Left kidney (tissue), 2 donors: ENCODE results near the gene RASSF3. TPM values are rescaled to one million over a fixed set of nuclear protein-coding genes. Genes with fewer than 3 reads are reported as not detected.

ENCODE experiments used
- DNase-seq: peaks from one replicate; pipeline ENCODE4 v3.0.0-alpha.2; 2013
- polyA plus RNA-seq: library from polyadenylated mRNA; unstranded; fragments of 120-200 nt; gene quantifications from one replicate; pipeline ENCODE4 v1.2.1, GENCODE V29; 2013; ENCODE audit not compliant: insufficient read length

The RASSF3 gene
- polyA plus RNA-seq, 1 donor: 21.7 TPM

DNA sequence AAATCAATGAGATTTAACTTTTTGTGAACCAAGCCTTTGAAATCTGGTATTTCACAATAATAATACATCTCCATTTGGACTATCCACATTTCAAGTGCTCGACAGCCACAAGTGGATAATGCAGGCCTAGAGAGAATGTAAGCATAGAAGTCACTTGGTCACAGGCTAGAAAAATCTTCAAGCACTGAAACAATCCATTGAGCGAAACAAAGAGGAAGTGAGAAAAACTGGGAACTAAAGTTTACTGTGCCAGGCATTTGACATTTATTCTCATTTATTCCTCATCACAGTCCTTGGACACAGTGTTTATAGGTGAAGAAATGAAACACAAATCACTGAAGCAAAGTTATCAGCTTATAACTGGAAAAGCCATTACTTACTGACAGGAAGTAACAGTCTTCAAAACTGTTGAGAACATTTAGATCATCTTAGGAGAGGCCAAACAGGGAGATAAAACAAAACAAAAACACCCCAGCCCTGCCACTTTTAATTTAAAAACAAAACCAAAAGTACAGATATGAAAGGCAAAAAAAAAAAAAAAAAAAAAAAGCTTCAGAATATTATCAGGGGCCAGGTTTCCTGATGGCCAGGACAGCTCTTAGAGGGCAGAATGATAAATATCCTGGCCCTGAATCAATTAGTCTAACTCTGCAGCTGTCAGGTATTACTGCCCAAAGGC lies 119.8 kb downstream of the RASSF3 start:
- DNase-seq: no peak

DNA sequence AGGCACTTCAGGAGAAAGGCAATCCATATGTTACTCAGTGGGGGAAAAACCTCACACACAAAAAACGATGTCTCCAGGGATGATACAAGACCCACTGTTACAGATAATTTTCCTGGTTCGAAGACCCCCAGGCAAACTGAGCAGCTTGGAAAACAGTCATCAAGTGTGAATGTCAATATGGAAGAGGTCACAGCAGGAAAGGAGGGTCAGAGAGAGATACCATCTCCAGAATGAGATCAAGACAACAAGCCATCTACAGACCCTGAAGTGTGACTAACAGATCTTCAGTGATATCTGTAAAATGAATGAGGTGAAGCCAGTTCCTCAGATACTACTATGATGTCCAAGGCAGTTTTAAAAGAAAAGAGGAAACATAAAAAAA lies 120.3 kb downstream of the RASSF3 start:
- DNase-seq: no peak

DNA sequence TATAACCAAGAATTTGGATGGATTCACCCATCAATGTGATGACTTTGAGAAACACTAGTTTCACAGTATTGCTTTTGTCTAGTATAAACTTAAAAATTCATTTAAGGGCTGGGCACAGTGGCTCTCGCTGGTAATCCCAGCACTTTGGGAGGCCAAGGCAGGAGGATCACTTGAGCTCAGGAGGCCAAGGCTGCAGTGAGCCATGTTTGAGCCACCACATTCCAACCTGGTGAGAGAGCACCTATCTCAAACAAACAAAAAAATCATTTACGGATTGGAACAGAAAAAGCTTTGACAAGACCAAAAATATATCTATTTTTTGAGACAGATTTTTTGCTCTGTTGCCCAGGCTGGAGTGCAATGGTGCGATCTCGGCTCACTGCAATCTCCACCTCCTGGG lies 121.4 kb downstream of the RASSF3 start:
- no peak for DNase-seq

DNA sequence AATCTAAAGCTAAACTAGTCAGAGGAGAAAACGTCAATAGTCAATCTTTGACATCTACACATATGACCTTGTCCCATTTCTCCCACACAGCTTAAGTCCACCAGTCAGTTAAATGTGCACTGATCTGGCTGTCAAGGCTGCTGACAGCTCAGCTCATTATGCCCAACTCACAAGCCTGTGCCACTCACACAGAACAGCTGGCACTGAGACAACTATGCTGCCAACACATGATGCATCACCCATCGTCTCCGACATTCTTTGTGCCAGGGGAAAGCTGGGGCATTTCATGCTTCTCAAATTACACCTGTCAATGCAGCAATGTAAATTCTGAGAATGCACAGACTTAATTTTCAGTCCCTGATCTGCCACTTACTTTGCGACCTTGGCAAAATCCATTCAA lies 123.6 kb downstream of the RASSF3 start:
- DNase-seq: no peak

DNA sequence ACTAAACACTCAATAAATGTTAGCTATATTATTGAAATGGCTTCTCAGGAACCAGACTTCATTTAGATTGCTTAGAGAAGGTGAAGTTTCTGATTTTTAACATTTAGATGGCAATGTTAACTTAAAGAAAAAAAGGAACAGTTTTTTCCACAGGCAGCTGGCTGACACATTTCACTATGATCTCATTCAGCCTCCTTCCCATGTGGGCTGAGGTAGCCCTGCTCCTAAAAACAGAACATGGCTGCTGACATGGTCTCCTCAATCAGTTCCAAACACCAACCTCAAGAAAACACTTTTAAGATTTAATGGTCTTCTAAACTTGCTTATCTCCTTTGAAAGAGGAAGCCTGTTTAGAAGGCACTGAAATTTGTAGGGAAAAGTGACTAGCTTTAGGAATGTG lies 125.1 kb downstream of the RASSF3 start:
- no peak for DNase-seq

DNA sequence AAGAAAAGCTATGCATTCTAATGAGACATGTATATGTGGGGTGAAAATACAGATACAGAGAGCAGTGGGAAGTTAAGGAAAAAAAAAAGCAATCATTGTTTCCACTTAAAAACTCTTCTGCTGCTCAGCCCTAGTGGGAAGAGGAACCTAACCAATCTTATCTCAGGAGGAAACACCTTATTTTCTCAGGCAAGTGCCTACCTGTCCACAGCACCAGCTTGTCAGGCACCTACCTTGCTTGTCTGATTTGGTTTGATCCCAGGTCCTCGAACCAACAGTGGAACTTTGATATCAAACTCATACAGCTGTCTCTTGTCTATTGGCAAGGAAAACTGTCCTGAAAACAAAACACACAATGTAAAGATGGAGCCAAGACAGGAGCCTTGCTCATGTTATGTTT lies 126.5 kb downstream of the RASSF3 start:
- no peak for DNase-seq

DNA sequence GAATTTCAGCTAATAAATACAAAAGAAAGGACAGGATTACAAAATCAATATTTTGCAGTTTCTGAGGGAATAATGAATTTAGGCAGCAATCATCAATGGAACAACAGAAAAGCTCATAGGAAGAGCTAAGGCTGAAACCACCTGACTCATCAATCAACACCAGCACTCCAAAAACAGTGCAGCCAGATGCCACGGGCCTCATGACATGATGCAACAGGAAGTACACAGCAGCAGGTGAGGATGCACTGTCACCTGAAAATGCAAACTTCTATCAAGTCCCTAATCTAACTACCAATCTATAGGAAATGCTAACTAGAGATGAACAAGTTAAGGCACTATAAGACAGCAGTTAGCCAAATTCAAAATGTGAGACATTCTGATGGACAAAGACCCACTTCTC lies 127.2 kb downstream of the RASSF3 start:
- no peak for DNase-seq

DNA sequence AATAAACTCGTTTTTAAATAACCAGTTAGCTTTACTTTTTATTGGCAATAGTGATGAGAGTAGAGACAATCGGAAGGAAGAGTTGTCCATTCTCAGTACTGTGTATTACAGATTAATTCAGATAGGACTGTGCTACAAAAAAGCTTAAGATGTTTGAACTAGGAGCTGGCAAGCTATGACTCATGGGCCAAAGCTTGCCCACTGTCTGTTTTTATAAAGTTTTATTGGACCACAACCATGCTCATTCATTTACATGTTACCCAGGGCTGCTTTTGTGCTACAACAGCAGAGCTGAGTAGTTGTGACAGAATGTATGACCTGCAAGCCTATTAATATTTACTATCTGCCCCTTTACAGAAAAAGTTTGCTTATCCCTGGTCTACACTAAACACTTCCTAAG lies 129.5 kb downstream of the RASSF3 start:
- no peak for DNase-seq

DNA sequence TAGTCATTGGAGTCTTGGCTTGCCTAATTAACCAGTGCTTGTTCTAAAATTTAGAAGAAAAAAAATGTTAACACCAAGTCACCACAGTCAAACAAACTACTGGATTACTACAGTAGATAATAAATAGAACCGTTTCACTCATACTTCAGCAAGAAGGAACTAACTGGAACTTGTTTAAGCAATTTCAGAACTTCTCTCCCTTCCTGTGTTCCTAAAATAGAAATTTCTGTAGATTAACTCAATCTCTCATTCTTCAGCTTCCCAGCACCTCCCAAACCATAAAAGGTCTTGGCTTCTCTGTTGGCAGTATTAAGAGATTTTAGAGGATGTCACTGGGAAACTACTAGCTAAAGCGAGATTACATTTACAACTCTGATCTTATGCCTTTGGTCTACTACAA lies 130.4 kb downstream of the RASSF3 start:
- no peak for DNase-seq

DNA sequence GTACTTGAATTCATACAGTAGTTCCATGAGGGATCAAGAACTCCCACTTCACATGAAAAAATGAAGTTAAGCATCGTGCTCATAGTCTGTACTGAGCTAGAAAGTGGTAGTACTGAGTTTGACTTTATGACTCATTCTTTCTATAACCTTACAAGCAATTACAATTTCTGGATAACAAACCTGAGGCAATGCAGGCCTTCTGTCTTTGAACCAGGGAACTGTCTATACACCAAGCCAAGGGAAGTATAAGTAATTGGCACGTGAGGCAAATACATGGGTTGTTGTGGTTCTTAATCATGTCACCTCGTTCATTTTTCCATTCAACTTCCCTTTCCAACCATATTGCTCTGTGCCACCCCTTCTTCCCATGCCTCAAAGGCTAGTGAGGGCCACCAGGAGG lies 132.1 kb downstream of the RASSF3 start:
- DNase-seq: no peak

DNA sequence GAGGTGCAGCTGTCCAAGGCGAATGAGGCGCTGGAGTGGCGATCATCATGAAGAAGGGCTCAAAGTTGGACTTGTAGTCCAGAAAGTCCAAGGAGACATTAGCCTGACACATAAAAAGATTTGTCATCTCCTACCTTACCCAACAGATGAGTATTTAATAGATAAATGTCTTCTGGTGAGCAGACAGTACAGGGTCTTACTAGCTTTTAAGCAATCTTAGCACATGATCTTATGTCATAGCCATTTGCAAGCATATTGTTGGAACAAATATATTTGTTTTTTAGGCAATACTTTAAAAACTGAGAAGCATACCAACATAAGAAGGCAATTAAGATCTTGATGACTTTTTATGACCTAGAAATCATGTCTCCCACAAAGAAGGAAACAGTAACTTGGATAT lies 132.9 kb downstream of the RASSF3 start:
- no peak for DNase-seq

DNA sequence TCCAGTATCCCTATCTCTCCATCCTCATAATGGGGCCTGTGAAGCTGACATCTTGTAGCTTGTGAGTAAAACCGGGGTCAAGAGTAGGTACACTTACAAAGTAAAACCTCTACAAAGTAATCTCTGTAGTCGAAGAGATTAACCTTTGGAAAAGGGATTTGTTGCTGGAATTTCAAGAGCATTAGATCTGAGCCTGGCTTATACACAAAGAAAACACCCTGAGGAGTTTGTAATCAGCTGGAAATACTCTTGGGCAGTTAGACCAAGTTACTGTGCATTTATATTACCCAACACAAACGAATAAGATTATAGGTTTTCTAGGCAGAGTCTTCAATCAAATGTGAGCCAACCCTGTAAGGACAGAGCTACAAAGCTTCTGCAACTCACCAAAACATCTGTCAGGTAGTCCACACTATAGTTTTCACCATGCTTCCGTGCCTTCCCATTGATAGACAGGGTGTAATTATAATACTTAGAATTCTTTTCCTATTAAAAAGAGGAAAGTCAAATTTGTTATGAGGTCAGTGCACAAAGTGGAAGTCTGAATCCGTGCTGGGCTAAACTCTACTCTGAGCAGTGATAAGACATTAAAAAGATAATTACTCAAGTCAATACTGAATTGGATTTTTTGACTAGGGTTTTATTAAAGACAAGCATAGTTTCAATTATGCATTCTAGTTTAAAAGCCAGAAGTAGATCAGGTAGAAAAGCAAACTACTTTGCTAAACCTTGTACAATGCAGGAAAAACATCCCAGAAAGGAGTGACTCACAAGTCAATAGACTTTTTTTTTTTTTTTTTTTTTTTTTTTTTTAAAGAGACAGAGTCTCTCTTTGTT lies 134.3 kb downstream of the RASSF3 start:
- DNase-seq: no peak

DNA sequence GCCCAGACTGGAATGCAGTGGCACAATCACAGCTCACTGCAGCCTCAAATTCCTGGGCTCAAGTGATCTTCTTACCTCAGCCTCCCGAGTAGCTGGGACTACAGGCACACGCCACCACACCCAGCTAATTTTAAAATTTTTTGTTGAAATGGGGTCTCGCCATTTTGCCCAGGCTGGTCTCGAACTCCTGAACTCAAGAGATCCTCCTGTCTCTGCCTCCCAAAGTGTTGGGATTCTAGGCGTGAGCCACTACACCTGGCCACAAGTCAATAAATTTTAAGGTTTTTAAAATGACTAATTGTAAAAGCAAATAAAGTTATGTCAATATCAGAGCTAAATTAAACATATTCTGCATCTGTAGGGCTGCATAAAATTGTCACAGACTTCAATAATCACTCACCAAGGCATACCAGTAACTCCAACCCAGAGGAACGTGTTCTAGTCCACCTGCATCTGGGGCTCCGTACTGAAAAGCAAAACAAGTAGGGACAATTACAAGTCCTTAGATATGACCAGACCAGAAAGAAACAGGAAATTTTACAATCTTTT lies 135.0 kb downstream of the RASSF3 start:
- no peak for DNase-seq

DNA sequence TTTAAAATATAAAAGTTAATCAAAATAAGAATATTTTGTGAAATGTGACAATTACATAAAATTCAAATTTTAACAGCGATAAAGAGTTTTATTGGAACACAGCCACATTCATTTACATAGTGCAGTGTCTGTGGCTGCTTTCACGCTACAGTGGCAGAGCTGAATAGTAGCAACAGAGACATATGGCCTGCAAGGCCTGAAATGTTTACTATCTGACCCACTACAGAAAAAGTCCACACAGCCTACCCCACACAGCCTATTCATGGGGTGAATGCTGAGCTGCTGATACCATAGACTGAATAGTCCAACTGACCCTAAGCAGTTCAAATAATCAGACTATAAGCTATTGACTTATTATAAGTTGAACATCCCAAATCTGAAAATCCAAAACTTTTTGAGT lies 135.7 kb downstream of the RASSF3 start:
- no peak for DNase-seq

DNA sequence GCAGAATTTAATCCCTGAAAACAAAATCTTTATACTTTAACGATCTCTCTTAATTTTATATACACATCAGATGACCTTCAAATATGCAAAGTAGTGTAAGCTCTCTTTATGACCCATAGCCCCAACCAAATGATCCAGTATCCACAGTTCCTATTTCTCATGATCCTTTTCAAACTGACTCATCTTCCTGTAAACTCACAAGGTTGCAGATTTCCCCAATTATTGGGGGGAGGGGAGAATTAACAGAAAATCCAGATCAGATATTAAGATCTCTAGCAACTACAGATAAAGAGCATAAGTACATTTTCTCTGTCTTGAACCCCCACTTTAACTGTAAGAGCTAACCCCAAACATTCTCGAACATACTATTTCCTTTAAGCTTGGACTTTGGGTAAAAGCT lies 136.4 kb downstream of the RASSF3 start:
- DNase-seq: no peak

Other genes starting within 250 kb of the RASSF3 start
- gene C12orf56, start 219.7 kb upstream of the RASSF3 start, polyA plus RNA-seq: 2.2 TPM
- gene XPOT, start 206.1 kb upstream of the RASSF3 start, polyA plus RNA-seq: 76.0 TPM
- gene TBK1, start 158.4 kb upstream of the RASSF3 start, polyA plus RNA-seq: 29.1 TPM
- 180 TPM for gene GNS, start 148.9 kb downstream of the RASSF3 start, polyA plus RNA-seq
- 5.1 TPM for gene TBC1D30, start 214.2 kb downstream of the RASSF3 start, polyA plus RNA-seq